HS-27A (cell line): ENCODE measurements around the gene NEMF.
"Not testable (repeated sequence)": the region's sequence is repeated elsewhere in the genome, so short reads cannot be mapped to it uniquely, and the experiment has no call there.

ENCODE experiments used
- DNase-seq: peaks from one replicate; pipeline ENCODE4 v3.0.0-alpha.2; 2012; ENCODE audit warnings: low read depth, missing footprints

Gene NEMF

DNA sequence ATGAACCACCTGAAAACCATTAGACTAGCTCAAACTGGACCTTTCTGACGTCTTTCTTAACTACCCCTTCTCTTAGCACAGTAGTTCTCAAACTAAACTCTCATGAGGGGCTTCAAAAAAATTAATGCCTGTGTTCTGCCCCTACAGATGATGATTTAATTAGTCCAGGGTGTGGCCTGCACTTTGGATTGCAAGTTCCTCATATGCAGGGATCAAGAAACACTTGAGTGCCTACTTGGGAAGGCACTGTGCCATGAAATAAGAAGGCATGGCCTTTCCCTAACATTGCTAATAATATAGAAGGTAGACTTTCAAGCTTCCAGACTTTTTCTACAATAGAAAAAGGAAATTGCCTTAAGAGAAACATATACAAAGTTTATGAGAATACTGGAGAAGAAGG is 107.4 kb downstream of the NEMF start:
- DNase-seq: no peak

DNA sequence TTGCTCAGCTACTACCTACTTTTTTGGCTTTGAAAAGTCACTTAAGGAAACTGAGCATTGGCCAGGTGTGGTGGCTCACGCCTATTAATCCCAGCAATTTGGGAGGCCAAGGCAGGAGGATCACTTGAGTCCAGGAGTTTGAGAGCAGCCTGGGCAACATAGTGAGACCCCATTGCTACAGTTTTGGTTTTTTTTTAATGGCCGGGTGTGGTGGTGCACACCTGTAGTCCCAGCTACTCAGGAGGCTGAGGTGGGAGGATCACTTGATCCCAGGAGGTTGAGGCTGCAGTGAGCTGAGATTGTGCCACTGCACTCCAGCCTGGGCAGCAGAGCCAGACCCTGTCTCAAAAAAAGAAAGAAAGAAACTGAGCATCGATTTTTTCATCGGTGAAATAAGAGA is 116.9 kb downstream of the NEMF start:
- DNase-seq: not testable (repeated sequence)

DNA sequence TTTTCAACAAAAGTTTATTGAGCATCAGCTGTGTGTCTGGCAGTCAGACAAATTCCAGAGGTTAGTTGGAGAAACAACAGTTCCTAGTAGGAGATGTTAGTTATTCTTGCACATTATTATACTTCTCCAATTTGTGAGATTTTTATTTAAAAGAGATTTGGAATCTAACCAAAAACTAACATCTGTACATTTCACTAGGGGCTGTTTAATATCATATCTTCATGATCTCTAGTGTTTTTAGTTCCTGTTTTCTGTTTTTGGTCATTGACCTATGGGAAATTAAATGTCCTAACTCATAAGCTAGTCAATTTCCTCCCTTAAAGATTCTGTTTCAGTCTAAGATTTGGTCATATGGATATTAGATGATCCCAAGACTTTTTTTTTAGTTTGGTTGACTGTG is 118.8 kb downstream of the NEMF start:
- DNase-seq: no peak

DNA sequence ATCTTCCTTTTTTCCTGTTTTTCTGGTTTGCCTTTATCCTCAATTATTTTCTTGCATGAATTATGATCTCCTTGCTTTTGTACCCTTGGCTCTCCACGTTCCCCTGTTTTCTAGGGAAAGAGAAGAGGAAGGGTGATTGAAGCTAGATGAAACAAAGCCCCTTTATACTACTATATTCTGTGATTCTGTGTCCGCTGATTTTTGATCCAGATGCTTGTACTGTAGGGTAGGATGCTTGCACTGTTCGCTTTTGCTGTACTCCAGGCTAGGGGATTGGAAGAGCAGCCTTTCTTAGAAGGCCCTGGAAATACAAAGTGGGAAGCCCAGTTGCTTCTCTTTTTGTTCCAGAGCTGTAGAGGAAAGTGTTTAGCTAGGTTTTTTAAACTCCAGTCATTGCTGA is 119.7 kb downstream of the NEMF start:
- DNase-seq: no peak
